ENCODE data around the gene MOGAT2. TPM values are rescaled to one million over a fixed set of nuclear protein-coding genes. Genes with fewer than 3 reads are reported as not detected.
A peak's percentile ranks its signal among the peaks of the same experiment; 100 is the strongest.

MOGAT2 gene
- total RNA-seq, 2 experiments from 2014 or later, result not detected

GRCh38 chr11:75703695-75704237 lies 13.9 kb upstream of the MOGAT2 start:
- POLR2A ChIA-PET, result no interaction called here
- no peak overlapping the region for H3K4me3 Mint-ChIP-seq
- H3K4me1 Mint-ChIP-seq, result peaks cover 8% of the 10 kb centered on the region
- DNase-seq (no peak), ATAC-seq (ENCODE audit: low read depth) (no peak)
- H3K36me3 Mint-ChIP-seq, result no peaks in the 10 kb centered on the region
- H3K9me3 Mint-ChIP-seq, result peaks cover 1% of the 10 kb centered on the region
- no peak overlapping the region for H3K27ac Mint-ChIP-seq
- peaks cover 24% of the 10 kb centered on the region for H3K27me3 Mint-ChIP-seq

GRCh38 chr11:75705541-75705940 lies 12.1 kb upstream of the MOGAT2 start:
- peaks cover 1% of the 10 kb centered on the region for H3K9me3 Mint-ChIP-seq
- H3K27me3 Mint-ChIP-seq, result peaks cover 13% of the 10 kb centered on the region
- H3K4me1 Mint-ChIP-seq, result peaks cover 8% of the 10 kb centered on the region
- ATAC-seq (ENCODE audit: low read depth) (no peak), DNase-seq (no peak)
- H3K36me3 Mint-ChIP-seq, result no peaks in the 10 kb centered on the region
- no peak overlapping the region for H3K27ac Mint-ChIP-seq
- no peak overlapping the region for H3K4me3 Mint-ChIP-seq
- POLR2A ChIA-PET, result interaction anchor here (0.5 kb wide), 1 partner anchor 10 kb away, joined by 4 read pairs; no protein-coding TSS in a partner anchor

GRCh38 chr11:75706260-75706729 lies 11.3 kb upstream of the MOGAT2 start:
- Mint-ChIP-seq H3K9me3 (peaks cover 1% of the 10 kb centered on the region), H3K27me3 (peaks cover 14% of the 10 kb centered on the region)

GRCh38 chr11:75714211-75714610 lies 3.4 kb upstream of the MOGAT2 start:
- H3K36me3 Mint-ChIP-seq, result no peaks in the 10 kb centered on the region
- no peak for DNase-seq
- H3K27ac Mint-ChIP-seq, result no peak overlapping the region
- POLR2A ChIA-PET, result no interaction called here
- H3K9me3 Mint-ChIP-seq, result no peaks in the 10 kb centered on the region
- ATAC-seq (ENCODE audit: low read depth), result no peak
- H3K4me1 Mint-ChIP-seq, result no peaks in the 10 kb centered on the region
- peaks cover 13% of the 10 kb centered on the region for H3K27me3 Mint-ChIP-seq
- H3K4me3 Mint-ChIP-seq, result no peak overlapping the region

More at GRCh38 chr11:75706260-75706729, 11.3 kb upstream of the MOGAT2 start:
- no peak overlapping the region for H3K4me3 Mint-ChIP-seq
- POLR2A ChIA-PET, result interaction anchor here (0.5 kb wide), 1 partner anchor 10 kb away, joined by 4 read pairs; no protein-coding TSS in a partner anchor
- H3K4me1 Mint-ChIP-seq, result peaks cover 8% of the 10 kb centered on the region
- H3K27ac Mint-ChIP-seq, result no peak overlapping the region
- no peaks in the 10 kb centered on the region for H3K36me3 Mint-ChIP-seq
- ATAC-seq (ENCODE audit: low read depth) (peak; percentile 92), DNase-seq (peak; percentile 63)

- no peaks in the 10 kb centered on the region for H3K4me1 Mint-ChIP-seq
- H3K9me3 Mint-ChIP-seq, result no peaks in the 10 kb centered on the region
- H3K27ac Mint-ChIP-seq, result no peak overlapping the region
- ATAC-seq (ENCODE audit: low read depth), result no peak
- H3K36me3 Mint-ChIP-seq, result no peaks in the 10 kb centered on the region
- POLR2A ChIA-PET, result no interaction called here
- no peak overlapping the region for H3K4me3 Mint-ChIP-seq
- peaks cover 7% of the 10 kb centered on the region for H3K27me3 Mint-ChIP-seq
- no peak for DNase-seq
Observed at GRCh38 chr11:75715688-75716087, 1.9 kb upstream of the MOGAT2 start.

- H3K4me3 Mint-ChIP-seq, result no peak overlapping the region
- no peaks in the 10 kb centered on the region for H3K4me1 Mint-ChIP-seq
- POLR2A ChIA-PET, result no interaction called here
- no peaks in the 10 kb centered on the region for H3K36me3 Mint-ChIP-seq
- DNase-seq, result no peak
- no peaks in the 10 kb centered on the region for H3K9me3 Mint-ChIP-seq
- H3K27me3 Mint-ChIP-seq, result peaks cover 7% of the 10 kb centered on the region
- H3K27ac Mint-ChIP-seq, result no peak overlapping the region
- no peak for ATAC-seq (ENCODE audit: low read depth)
Observed at GRCh38 chr11:75716659-75717058, 979 bp upstream of the MOGAT2 start.

GRCh38 chr11:75718419-75719339 lies 1.0 kb downstream of the MOGAT2 start:
- Mint-ChIP-seq H3K27me3 (peaks cover 6% of the 10 kb centered on the region), H3K9me3 (no peaks in the 10 kb centered on the region), H3K4me1 (peaks cover 2% of the 10 kb centered on the region), H3K36me3 (no peaks in the 10 kb centered on the region), H3K4me3 (no peak overlapping the region), H3K27ac (no peak overlapping the region)
- POLR2A ChIA-PET, result no interaction called here
- DNase-seq (no peak), ATAC-seq (ENCODE audit: low read depth) (no peak)

- no peaks in the 10 kb centered on the region for H3K36me3 Mint-ChIP-seq
- no peak overlapping the region for H3K4me3 Mint-ChIP-seq
- POLR2A ChIA-PET, result no interaction called here
- peaks cover 2% of the 10 kb centered on the region for H3K4me1 Mint-ChIP-seq
- no peak overlapping the region for H3K27ac Mint-ChIP-seq
- peaks cover 6% of the 10 kb centered on the region for H3K27me3 Mint-ChIP-seq
- ATAC-seq (ENCODE audit: low read depth) (no peak), DNase-seq (no peak)
- no peaks in the 10 kb centered on the region for H3K9me3 Mint-ChIP-seq
Observed at GRCh38 chr11:75719340-75720239, 2.0 kb downstream of the MOGAT2 start.

GRCh38 chr11:75720639-75721038 lies 3.0 kb downstream of the MOGAT2 start:
- POLR2A ChIA-PET, result no interaction called here
- ATAC-seq (ENCODE audit: low read depth), result no peak
- H3K27me3 Mint-ChIP-seq, result peaks cover 6% of the 10 kb centered on the region
- no peak overlapping the region for H3K27ac Mint-ChIP-seq
- H3K4me3 Mint-ChIP-seq, result no peak overlapping the region
- no peaks in the 10 kb centered on the region for H3K36me3 Mint-ChIP-seq
- no peak for DNase-seq
- H3K9me3 Mint-ChIP-seq, result no peaks in the 10 kb centered on the region
- peaks cover 2% of the 10 kb centered on the region for H3K4me1 Mint-ChIP-seq

GRCh38 chr11:75721852-75722668 lies 4.4 kb downstream of the MOGAT2 start:
- Mint-ChIP-seq H3K27ac (no peak overlapping the region), H3K4me3 (no peak overlapping the region), H3K4me1 (peaks cover 2% of the 10 kb centered on the region), H3K27me3 (peaks cover 6% of the 10 kb centered on the region), H3K9me3 (no peaks in the 10 kb centered on the region), H3K36me3 (no peaks in the 10 kb centered on the region)
- DNase-seq (no peak), ATAC-seq (ENCODE audit: low read depth) (no peak)
- POLR2A ChIA-PET, result no interaction called here

GRCh38 chr11:75722669-75723042 lies 5.0 kb downstream of the MOGAT2 start:
- H3K4me3 Mint-ChIP-seq, result no peak overlapping the region
- H3K27ac Mint-ChIP-seq, result no peak overlapping the region
- DNase-seq (no peak), ATAC-seq (ENCODE audit: low read depth) (no peak)
- H3K27me3 Mint-ChIP-seq, result peaks cover 6% of the 10 kb centered on the region
- POLR2A ChIA-PET, result no interaction called here
- H3K9me3 Mint-ChIP-seq, result no peaks in the 10 kb centered on the region
- H3K4me1 Mint-ChIP-seq, result peaks cover 2% of the 10 kb centered on the region
- H3K36me3 Mint-ChIP-seq, result no peaks in the 10 kb centered on the region

GRCh38 chr11:75725547-75726320 lies 8.1 kb downstream of the MOGAT2 start:
- no peak for ATAC-seq (ENCODE audit: low read depth)
- Mint-ChIP-seq H3K27ac (no peak overlapping the region), H3K27me3 (peaks cover 2% of the 10 kb centered on the region)

More at GRCh38 chr11:75725547-75726320, 8.1 kb downstream of the MOGAT2 start:
- no peaks in the 10 kb centered on the region for H3K9me3 Mint-ChIP-seq
- no peaks in the 10 kb centered on the region for H3K36me3 Mint-ChIP-seq
- POLR2A ChIA-PET, result no interaction called here
- DNase-seq, result no peak
- peaks cover 2% of the 10 kb centered on the region for H3K4me1 Mint-ChIP-seq
- H3K4me3 Mint-ChIP-seq, result no peak overlapping the region
